Endothelial cell of umbilical vein (primary cell): ENCODE measurements around the gene GYS2. TPM values are rescaled to one million over a fixed set of nuclear protein-coding genes. Genes with fewer than 3 reads are reported as not detected.
"Not testable (repeated sequence)": the region's sequence is repeated elsewhere in the genome, so short reads cannot be mapped to it uniquely, and the experiment has no call there.

Experiments
- BruUV-seq: library from RNA; stranded (reverse); fragments of 400-500 nt; replicated peaks from 2 replicates; lab custom pipeline; 2021; lab: Mats Ljungman, UMichigan
- CTCF ChIA-PET: fragments of 300-600, 350-600 bp; sonication (Branson Sonifier 250); formaldehyde crosslinking; loops from one replicate; lab custom pipeline; 2021; ENCODE audit warnings: antibody characterized with exemption, inconsistent platforms; lab: Charles Lee
- POLR2A ChIA-PET: fragments of 300-600, 350-600 bp; sonication (Branson Sonifier 250); formaldehyde crosslinking; loops from one replicate; lab custom pipeline; 2021; ENCODE audit warnings: antibody characterized with exemption, inconsistent platforms; lab: Charles Lee
- DNase-seq: peaks from one replicate; pipeline ENCODE4 v3.0.0-alpha.2; 2011; ENCODE audit warnings: low read depth, low spot score
- FAIRE-seq: peaks from 2 replicates; lab custom pipeline; 2011; peaks lifted over from hg19 to GRCh38; lab: Jason Lieb, UNC
- H2AFZ ChIP-seq: 2 replicates; pipeline ENCODE4 v1.6.0; 2012; ENCODE audit warnings: low read depth, low read length, control low read depth, inconsistent platforms
- H3K27ac ChIP-seq: 2 replicates; pipeline ENCODE4 v1.5.1; 2011; ENCODE audit warnings: low read depth, mild to moderate bottlenecking, control low read depth, low read length, moderate library complexity; ENCODE audit not compliant: insufficient read depth
- H3K27me3 ChIP-seq, 2 experiments: 2 replicates each; pipeline versions ENCODE4 v1.6.0 to v1.6.1; 2011; ENCODE audit warnings: low read length in 2 of 2, mixed read lengths in 1 of 2; ENCODE audit not compliant: control insufficient read depth in 2 of 2, insufficient read depth in 2 of 2
- H3K36me3 ChIP-seq, 2 experiments: 2 replicates in 1 of 2; 3 replicates in 1 of 2; pipeline ENCODE4 v1.5.1; 2011; ENCODE audit warnings: low read length in 2 of 2, mild to moderate bottlenecking in 1 of 2, moderate library complexity in 1 of 2; ENCODE audit not compliant: control insufficient read depth in 2 of 2, insufficient read depth in 2 of 2; ENCODE audit errors: extremely low read depth in 1 of 2
- H3K4me1 ChIP-seq: 3 replicates; pipeline ENCODE4 v1.5.1; 2011; ENCODE audit warnings: mild to moderate bottlenecking, low read length; ENCODE audit not compliant: control insufficient read depth, insufficient read depth; ENCODE audit errors: extremely low read depth
- H3K4me2 ChIP-seq: 2 replicates; pipeline ENCODE4 v1.6.1; 2011; ENCODE audit warnings: low read length, control low read depth, mixed read lengths; ENCODE audit not compliant: insufficient read depth
- H3K4me3 ChIP-seq, 3 experiments: fragments of 200-600 bp in 1 of 3; sonication (generic), shearing (Covaris generic) in 1 of 3; replicated peaks in 1 of 3; 2 replicates each; pipeline ENCODE4 v1.5.1; 2011 to 2016; ENCODE audit warnings: control low read depth in 3 of 3, low read length in 3 of 3, mild to moderate bottlenecking in 2 of 3, inconsistent platforms in 1 of 3, low read depth in 1 of 3, moderate library complexity in 1 of 3; ENCODE audit not compliant: insufficient read depth in 1 of 3
- H3K79me2 ChIP-seq: 2 replicates; pipeline ENCODE4 v1.6.0; 2012; ENCODE audit warnings: low read length, inconsistent platforms; ENCODE audit not compliant: control insufficient read depth, insufficient read depth
- H3K9ac ChIP-seq: replicated peaks from 2 replicates; pipeline ENCODE3; 2011; ENCODE audit warnings: low read length, control low read depth; ENCODE audit not compliant: insufficient read depth; ENCODE audit errors: extremely low read depth
- H3K9me1 ChIP-seq: replicated peaks from 3 replicates; pipeline ENCODE4 v1.6.0; 2011; ENCODE audit warnings: mild to moderate bottlenecking, low read length; ENCODE audit not compliant: control insufficient read depth, insufficient read depth; ENCODE audit errors: extremely low read depth
- H3K9me3 ChIP-seq: replicated peaks from 2 replicates; pipeline ENCODE4 v1.5.1; 2012; ENCODE audit warnings: low read length, inconsistent platforms; ENCODE audit not compliant: control insufficient read depth, insufficient read depth
- H4K20me1 ChIP-seq: replicated peaks from 2 replicates; pipeline ENCODE3; 2011; ENCODE audit warnings: mild to moderate bottlenecking, low read length; ENCODE audit not compliant: control insufficient read depth, insufficient read depth; ENCODE audit errors: extremely low read depth
- EZH2 ChIP-seq: IDR thresholded peaks from 2 replicates; pipeline ENCODE4 v1.6.1; 2012; ENCODE audit warnings: borderline replicate concordance, low read depth, mild to moderate bottlenecking, moderate library complexity, low read length, inconsistent platforms; ENCODE audit not compliant: severe bottlenecking
- FOS ChIP-seq: IDR thresholded peaks from 2 replicates; pipeline ENCODE4 v1.6.1; 2011; ENCODE audit warnings: mild to moderate bottlenecking, low read length, moderate library complexity, borderline replicate concordance; ENCODE audit not compliant: insufficient read depth
- GATA2 ChIP-seq: IDR thresholded peaks from 2 replicates; pipeline ENCODE4 v1.7.0; 2011; ENCODE audit warnings: low read depth, mild to moderate bottlenecking, moderate library complexity, mixed read lengths, low read length; ENCODE audit not compliant: insufficient read length, insufficient read depth
- JUN ChIP-seq: IDR thresholded peaks from 2 replicates; pipeline ENCODE4 v1.6.1; 2011; ENCODE audit warnings: borderline replicate concordance, low read depth; ENCODE audit not compliant: insufficient read length, insufficient read depth
- MYC ChIP-seq: IDR thresholded peaks from one replicate; pipeline ENCODE4 v1.6.1; 2011; ENCODE audit warnings: mild to moderate bottlenecking, low read depth, low read length
- POLR2A ChIP-seq: IDR thresholded peaks from 2 replicates; pipeline ENCODE4 v1.6.1; 2012; ENCODE audit warnings: low read depth, mild to moderate bottlenecking, control low read depth, low read length
- POLR2AphosphoS5 ChIP-seq: IDR thresholded peaks from 2 replicates; pipeline ENCODE4 v1.6.1; 2012; ENCODE audit warnings: low read depth, mild to moderate bottlenecking, control low read depth, low read length, moderate library complexity; ENCODE audit not compliant: insufficient read depth
- dilution Hi-C: fragments of 300-500 bp; cut with MboI; formaldehyde crosslinking; loops from one replicate; pipeline ENCODE4 v1.15.0; 2019; ENCODE audit warnings: low sequenced_read_pairs; ENCODE audit not compliant: extremely low pct_ligation_motif_present
- intact Hi-C: fragments of 100-400 bp; cut with micrococcal nuclease; formaldehyde crosslinking; loops from one replicate; pipeline ENCODE4 v1.10.0; 2022
- polyA plus RNA-seq, 4 experiments: library from polyadenylated mRNA; depleted of rRNA in 3 of 4; stranded (reverse) in 3 of 4; unstranded in 1 of 4; fragments of >200 nt; gene quantifications; 2 replicates each; pipeline versions ENCODE4 v1.2.1 to v1.2.3, GENCODE V29; 2011 to 2012; ENCODE audit warnings: missing spikeins in 1 of 4
- total RNA-seq: library from RNA; stranded (reverse); gene quantifications from 2 replicates; pipeline ENCODE4 v1.2.3, GENCODE V29; 2021
- TF ChIP-seq, protein P1 (sequence below): IDR thresholded peaks from 2 replicates; pipeline ENCODE4 v1.6.1; 2011; ENCODE audit not compliant: insufficient read depth, insufficient read length
- TF ChIP-seq, protein P2 (sequence below), 2 donors: IDR thresholded peaks; 1 replicate in 1 of 2; 2 replicates in 1 of 2; pipeline ENCODE4 v1.5.1; 2011; ENCODE audit warnings: low read length in 2 of 2, mild to moderate bottlenecking in 2 of 2, moderate library complexity in 2 of 2, control low read depth in 1 of 2, inconsistent platforms in 1 of 2, low read depth in 1 of 2; ENCODE audit not compliant: insufficient read depth in 1 of 2; ENCODE audit errors: extremely low read depth in 1 of 2

GYS2 gene
- total and polyA plus RNA-seq, 2 donors (not counting 3 experiments of a cell fraction or from before 2014, with no cell fraction given), result 0.04 TPM; not detected in 1

DNA sequence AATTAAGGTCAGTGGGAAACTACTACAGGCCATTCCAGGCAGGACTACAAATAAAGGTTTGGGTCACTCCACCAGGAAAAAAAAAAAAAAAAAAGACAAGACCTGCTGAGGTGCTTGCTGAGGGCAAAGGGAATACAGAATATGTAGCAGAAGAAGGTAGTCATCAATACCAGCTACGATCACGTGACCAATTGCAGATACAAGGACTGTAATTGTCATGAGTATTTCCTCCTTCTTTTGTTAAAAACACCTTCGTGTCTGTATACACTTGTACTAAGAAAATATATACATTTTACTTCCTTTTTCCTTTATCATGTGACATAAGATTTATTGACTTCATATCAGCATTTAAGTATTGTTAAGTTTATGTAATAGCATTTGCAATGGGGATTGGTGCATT, 19.2 kb downstream of the GYS2 start:
- Histone ChIP-seq H3K4me1 (no peaks in the 10 kb centered on the region), H3K36me3 (no peaks in the 10 kb centered on the region), H3K9me3 (no peaks in the 10 kb centered on the region), H3K27ac (no peak overlapping the region), H3K4me2 (no peak overlapping the region), H2AFZ (no peak overlapping the region), H3K9ac (no peak overlapping the region), H3K9me1 (no peaks in the 10 kb centered on the region), H3K4me3 (no peak overlapping the region), H4K20me1 (no peaks in the 10 kb centered on the region), H3K79me2 (no peaks in the 10 kb centered on the region), H3K27me3 (peaks cover 0 to 1% of the 10 kb centered on the region in 2 experiments)
- dilution Hi-C loops (no loop called here), intact Hi-C loops (no loop called here)
- no TSS peak for BruUV-seq
- ChIA-PET POLR2A (no interaction called here), CTCF (no interaction called here)
- FAIRE-seq (no peak), DNase-seq (no peak)
- no peak for TF ChIP-seq FOS
- no peak for TF ChIP-seq JUN
- no peak for TF ChIP-seq GATA2
- no peak for TF ChIP-seq POLR2AphosphoS5
- no peak for TF ChIP-seq MYC
- no peak for TF ChIP-seq POLR2A
- TF ChIP-seq EZH2, result no peak
- TF ChIP-seq, protein P1, sequence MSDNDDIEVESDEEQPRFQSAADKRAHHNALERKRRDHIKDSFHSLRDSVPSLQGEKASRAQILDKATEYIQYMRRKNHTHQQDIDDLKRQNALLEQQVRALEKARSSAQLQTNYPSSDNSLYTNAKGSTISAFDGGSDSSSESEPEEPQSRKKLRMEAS, result no peak
- TF ChIP-seq, protein P2, sequence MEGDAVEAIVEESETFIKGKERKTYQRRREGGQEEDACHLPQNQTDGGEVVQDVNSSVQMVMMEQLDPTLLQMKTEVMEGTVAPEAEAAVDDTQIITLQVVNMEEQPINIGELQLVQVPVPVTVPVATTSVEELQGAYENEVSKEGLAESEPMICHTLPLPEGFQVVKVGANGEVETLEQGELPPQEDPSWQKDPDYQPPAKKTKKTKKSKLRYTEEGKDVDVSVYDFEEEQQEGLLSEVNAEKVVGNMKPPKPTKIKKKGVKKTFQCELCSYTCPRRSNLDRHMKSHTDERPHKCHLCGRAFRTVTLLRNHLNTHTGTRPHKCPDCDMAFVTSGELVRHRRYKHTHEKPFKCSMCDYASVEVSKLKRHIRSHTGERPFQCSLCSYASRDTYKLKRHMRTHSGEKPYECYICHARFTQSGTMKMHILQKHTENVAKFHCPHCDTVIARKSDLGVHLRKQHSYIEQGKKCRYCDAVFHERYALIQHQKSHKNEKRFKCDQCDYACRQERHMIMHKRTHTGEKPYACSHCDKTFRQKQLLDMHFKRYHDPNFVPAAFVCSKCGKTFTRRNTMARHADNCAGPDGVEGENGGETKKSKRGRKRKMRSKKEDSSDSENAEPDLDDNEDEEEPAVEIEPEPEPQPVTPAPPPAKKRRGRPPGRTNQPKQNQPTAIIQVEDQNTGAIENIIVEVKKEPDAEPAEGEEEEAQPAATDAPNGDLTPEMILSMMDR (IDR thresholded peaks at IDR 0.05; ENCODE audit: extremely low read depth in 1 of 2, insufficient read depth in 1 of 2, low read depth in 1 of 2, low read length in 2 of 2), result no peak

DNA sequence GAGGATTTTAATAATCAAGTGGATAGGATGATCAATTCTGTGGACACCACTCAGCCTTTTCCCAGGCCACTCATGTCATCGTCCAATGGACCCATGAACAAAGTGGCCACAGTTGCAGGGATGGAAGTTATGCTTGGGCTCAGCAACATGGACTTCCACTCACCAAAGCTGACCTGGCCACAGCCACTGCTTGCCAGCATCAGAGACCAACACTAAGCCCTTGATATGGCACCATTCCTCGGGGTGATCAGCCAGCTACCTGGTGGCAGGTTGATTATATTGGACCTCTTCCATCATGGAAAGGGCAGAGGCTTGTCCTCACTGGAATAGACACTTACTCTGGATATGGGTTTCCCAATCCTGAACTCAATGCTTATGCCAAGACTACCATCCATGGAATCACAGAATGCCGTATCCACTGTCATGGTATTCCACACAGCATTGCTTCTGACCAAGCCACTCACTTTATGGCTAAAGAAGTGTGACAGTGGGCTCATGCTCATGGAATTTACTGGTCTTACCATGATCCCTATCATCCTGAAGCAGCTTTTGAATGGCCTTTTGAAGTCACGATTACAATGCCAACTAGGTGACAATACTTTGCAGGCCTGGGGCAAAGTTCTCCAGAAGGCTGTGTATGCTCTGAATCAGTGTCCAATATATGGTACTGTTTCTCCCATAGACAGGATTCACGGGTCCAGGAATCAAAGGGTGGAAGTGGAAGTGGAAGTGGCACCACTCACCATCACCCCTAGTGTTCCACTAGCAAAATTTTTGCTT, 20.1 kb downstream of the GYS2 start:
- intact Hi-C loops, H3K4me3 ChIP-seq, H3K9me1 ChIP-seq, POLR2A ChIA-PET, H3K4me1 ChIP-seq, H3K27me3 ChIP-seq, H4K20me1 ChIP-seq, CTCF ChIA-PET, H3K4me2 ChIP-seq, H3K36me3 ChIP-seq, BruUV-seq, H3K9me3 ChIP-seq, H3K79me2 ChIP-seq, dilution Hi-C loops, H3K27ac ChIP-seq, H3K9ac ChIP-seq, DNase-seq, H2AFZ ChIP-seq, FAIRE-seq: not testable (repeated sequence)
